Heart left ventricle (tissue), 16 donors: ENCODE data around the gene SHROOM3. TPM values are rescaled to one million over a fixed set of nuclear protein-coding genes. Genes with fewer than 3 reads are reported as not detected.
A peak's percentile ranks its signal among the peaks of the same experiment; 100 is the strongest.

ENCODE experiments used
- ATAC-seq, 4 donors: fragments of 200-7000 bp; cut with Tn5 transposase; one replicate each; pipeline ENCODE4 v1.9.1; 2020 to 2022; ENCODE audit warnings: moderate library complexity in 4 of 4, mild to moderate bottlenecking in 3 of 4, moderate number of reproducible peaks in 1 of 4
- DNase-seq, 5 donors: peaks; one replicate each; pipeline ENCODE4 v3.0.0-alpha.2; 2020
- H3K27ac ChIP-seq, 12 donors: fragments of 200-600 bp; sonication (generic) in 4 of 12; one replicate each; pipeline versions ENCODE4 v1.5.0 to v1.8.0; 2016 to 2022; ENCODE audit warnings: mild to moderate bottlenecking in 2 of 12
- H3K27me3 ChIP-seq, 9 donors: fragments of 200-600 bp; sonication (generic) in 2 of 9; one replicate each; pipeline versions ENCODE4 v1.5.1 to v1.8.0; 2016 to 2022; ENCODE audit warnings: mild to moderate bottlenecking in 3 of 9
- H3K36me3 ChIP-seq, 9 donors: fragments of 200-600 bp; sonication (generic) in 2 of 9; one replicate each; pipeline versions ENCODE4 v1.5.0 to v1.8.0; 2018 to 2022; ENCODE audit warnings: mild to moderate bottlenecking in 2 of 9
- H3K4me1 ChIP-seq, 12 donors: fragments of 200-600 bp; sonication (generic) in 4 of 12; one replicate each; pipeline versions ENCODE4 v1.5.0 to v1.8.0; 2016 to 2022; ENCODE audit warnings: mild to moderate bottlenecking in 3 of 12
- H3K4me3 ChIP-seq, 12 donors: fragments of 200-600 bp; sonication (generic) in 4 of 12; one replicate each; pipeline versions ENCODE4 v1.5.0 to v1.8.0; 2017 to 2022; ENCODE audit warnings: mild to moderate bottlenecking in 9 of 12, moderate library complexity in 4 of 12
- H3K9me3 ChIP-seq, 12 donors: fragments of 200-600 bp; sonication (generic) in 4 of 12; one replicate each; pipeline versions ENCODE4 v1.5.0 to v1.8.0; 2016 to 2022; ENCODE audit warnings: mild to moderate bottlenecking in 1 of 12
- CTCF ChIP-seq, 12 donors: fragments of 200-600 bp; sonication (generic) in 4 of 12; IDR thresholded peaks; one replicate each; pipeline versions ENCODE4 v1.5.0 to v1.8.0; 2018 to 2022; ENCODE audit warnings: antibody characterized with exemption in 12 of 12, mild to moderate bottlenecking in 5 of 12
- POLR2A ChIP-seq, 2 donors: fragments of 450-650 bp; IDR thresholded peaks; one replicate each; pipeline ENCODE4 v1.6.1; 2017; ENCODE audit warnings: antibody characterized with exemption in 2 of 2, mild to moderate bottlenecking in 2 of 2, moderate library complexity in 2 of 2
- WGBS, 4 donors: extraction: QIAGEN DNeasy Blood & Tissue Kit in 2 of 4; methylation state at CpG; one replicate each; pipeline versions ENCODE4 v1.1.5 to v1.1.7; 2013 to 2018; 5-methylcytosine and 5-hydroxymethylcytosine counted together
- intact Hi-C, 10 donors: fragments of 100-400 bp; cut with DNase I; formaldehyde crosslinking; loops; one replicate each; pipeline versions ENCODE4 v1.11.1 to v1.14.2; 2022
- polyA plus RNA-seq, 2 donors: library from polyadenylated mRNA; stranded (reverse); fragments of 200-250 nt; gene quantifications; one replicate each; pipeline ENCODE4 v1.2.3, GENCODE V29; 2013
- total RNA-seq, 9 donors: library from RNA; depleted of rRNA in 2 of 9; stranded (reverse); fragments of >200 nt in 2 of 9; fragmentation: NEBNext Ultra II Directional in 3 of 9; extraction: Animal tissue kit (Norgen Biotek cat#: 25700) in 3 of 9; gene quantifications; one replicate each; pipeline versions ENCODE4 v1.1.0 to v1.2.4, GENCODE V29; 2016 to 2023
- donor health status: ischemic (EF 13 %, LVEDD 7.1; RV severe dilation, severe dysfunction).
- donor health status: healthy with polysubstance abuse.
- donor health status: DM: no; HTN: yes; CAD: no.
- donor health status: DM: no; HTN: no; CAD: no.
- donor health status: ischemic (EF 25% LVEDD 6.9; RV normal size, moderate dysfunction).
- donor health status: ischemic (EF 25% LVEDD 5.7; RV mildly dilated, moderate dysfunction).
- donor health status: healthy.
- donor health status: DM: yes; HTN: yes; CAD: no.
- donor health status: ischemic (EF 35%, LVEDD 5.7; RV mildly dilated, moderate dysfunction).
- donor health status: nonischemic (EF 11% LVEDD 7.7; RV severe dilation, severe dysfunction).
- donor health status: DM: yes; HTN: yes; CAD: no.
- donor health status: PGD.
- donor health status: ischemic (EF 29% LVEDD 5.4; RV normal size, mild dysfunction).
- donor health status: nonischemic (EF 23%, LVEDD 6.1; RV moderate dilation, normal function).

The SHROOM3 gene
- total and polyA plus RNA-seq, 11 donors, result 4.6 to 38.5 (median 20.3) TPM

GRCh38 chr4:76596713-76597112 is 161.7 kb downstream of the SHROOM3 start:
- Histone ChIP-seq H3K27ac (peak overlapping the region in 4 of 12 donors; percentile 0 to 24 (median 9)), H3K4me3 (no peak overlapping the region), H3K4me1 (peaks cover 0 to 34% (median 6%) of the 10 kb centered on the region in 12 donors), H3K27me3 (no peaks in the 10 kb centered on the region), H3K36me3 (no peaks in the 10 kb centered on the region), H3K9me3 (no peaks in the 10 kb centered on the region)
- TF ChIP-seq POLR2A (IDR thresholded peaks at IDR 0.05), result no peak
- no peak for TF ChIP-seq CTCF (IDR thresholded peaks at IDR 0.05)
- intact Hi-C loops, result no loop called here
- peak in 1 of 5 donors; percentile 36 for DNase-seq
- ATAC-seq, result peak; percentile 50 to 82 (median 61)
- 34 to 62% (median 44%) methylated on average over 5 of the region's 5 CpGs for WGBS, 4 donors

- Histone ChIP-seq H3K27me3 (no peaks in the 10 kb centered on the region), H3K9me3 (no peaks in the 10 kb centered on the region), H3K4me3 (no peak overlapping the region), H3K4me1 (peaks cover 0 to 37% (median 8%) of the 10 kb centered on the region in 12 donors), H3K36me3 (no peaks in the 10 kb centered on the region), H3K27ac (peak overlapping the region in 4 of 12 donors; percentile 0 to 15 (median 8))
- ATAC-seq, result no peak
- 30 to 42% (median 38%) methylated on average over 5 of the region's 5 CpGs for WGBS, 4 donors
- intact Hi-C loops, result no loop called here
- TF ChIP-seq POLR2A (IDR thresholded peaks at IDR 0.05) (no peak), CTCF (IDR thresholded peaks at IDR 0.05) (no peak)
- no peak for DNase-seq
Observed at GRCh38 chr4:76597423-76597979, 162.5 kb downstream of the SHROOM3 start.

GRCh38 chr4:76600447-76600846 is 165.4 kb downstream of the SHROOM3 start:
- H3K27me3 ChIP-seq, result no peaks in the 10 kb centered on the region
- WGBS, 4 donors, result 28 to 37% (median 29%) methylated on average over 2 of the region's 2 CpGs
- no peak for TF ChIP-seq POLR2A (IDR thresholded peaks at IDR 0.05)
- no peak for TF ChIP-seq CTCF (IDR thresholded peaks at IDR 0.05)
- no peak for ATAC-seq
- peaks cover 0 to 46% (median 11%) of the 10 kb centered on the region in 12 donors for H3K4me1 ChIP-seq
- intact Hi-C loops, result no loop called here
- no peak for DNase-seq
- H3K27ac ChIP-seq, result no peak overlapping the region
- H3K9me3 ChIP-seq, result no peaks in the 10 kb centered on the region
- no peaks in the 10 kb centered on the region for H3K36me3 ChIP-seq
- H3K4me3 ChIP-seq, result no peak overlapping the region

- DNase-seq (no peak), ATAC-seq (peak in 2 of 4 donors; percentile 34 to 64)
- peaks cover 0 to 47% (median 11%) of the 10 kb centered on the region in 12 donors for H3K4me1 ChIP-seq
- peak overlapping the region in 1 of 12 donors; percentile 12 for H3K27ac ChIP-seq
- no peaks in the 10 kb centered on the region for H3K36me3 ChIP-seq
- TF ChIP-seq POLR2A (IDR thresholded peaks at IDR 0.05), result no peak
- TF ChIP-seq CTCF (IDR thresholded peaks at IDR 0.05), result no peak
- no peak overlapping the region for H3K4me3 ChIP-seq
- H3K27me3 ChIP-seq, result no peaks in the 10 kb centered on the region
- H3K9me3 ChIP-seq, result no peaks in the 10 kb centered on the region
- WGBS, 4 donors, result 35 to 46% (median 37%) methylated on average over 4 of the region's 4 CpGs
- intact Hi-C loops, result no loop called here
Observed at GRCh38 chr4:76601791-76602190, 166.8 kb downstream of the SHROOM3 start.
